Liver (tissue), 9 donors: Measurements from ENCODE around the gene DDX39A. TPM values are rescaled to one million over a fixed set of nuclear protein-coding genes. Genes with fewer than 3 reads are reported as not detected.
"Not testable (repeated sequence)": the region's sequence is repeated elsewhere in the genome, so short reads cannot be mapped to it uniquely, and the experiment has no call there.

Experiments
- DNase-seq: peaks from one replicate; pipeline ENCODE4 v3.0.0-alpha.2; 2017; ENCODE audit warnings: low spot score
- H3K27ac ChIP-seq, 2 donors: one replicate each; pipeline ENCODE4 v1.7.0; 2013; ENCODE audit warnings: inconsistent platforms in 2 of 2, low read length in 2 of 2, control low read depth in 1 of 2, low read depth in 1 of 2, mild to moderate bottlenecking in 1 of 2
- H3K27me3 ChIP-seq, 4 donors: one replicate each; pipeline versions ENCODE4 v1.6.1 to v1.7.0; 2013; ENCODE audit warnings: low read length in 3 of 4, inconsistent platforms in 1 of 4, mild to moderate bottlenecking in 1 of 4, moderate library complexity in 1 of 4; ENCODE audit not compliant: control insufficient read depth in 4 of 4, insufficient read depth in 4 of 4
- H3K36me3 ChIP-seq, 4 donors: one replicate each; pipeline versions ENCODE4 v1.6.1 to v1.7.0; 2013; ENCODE audit warnings: low read length in 3 of 4, mild to moderate bottlenecking in 3 of 4, low read depth in 1 of 4, moderate library complexity in 1 of 4; ENCODE audit not compliant: control insufficient read depth in 4 of 4, insufficient read depth in 3 of 4
- H3K4me1 ChIP-seq, 4 donors: one replicate each; pipeline versions ENCODE4 v1.6.1 to v1.7.0; 2013; ENCODE audit warnings: low read length in 3 of 4, mild to moderate bottlenecking in 3 of 4, moderate library complexity in 1 of 4; ENCODE audit not compliant: control insufficient read depth in 4 of 4, insufficient read depth in 4 of 4
- H3K4me3 ChIP-seq, 3 donors: one replicate each; pipeline versions ENCODE4 v1.6.1 to v1.7.0; 2013; ENCODE audit warnings: low read length in 3 of 3, control low read depth in 1 of 3, low read depth in 1 of 3, mild to moderate bottlenecking in 1 of 3
- H3K9ac ChIP-seq, 2 donors: one replicate each; pipeline ENCODE4 v1.7.0; 2013; ENCODE audit warnings: low read length in 2 of 2, mild to moderate bottlenecking in 2 of 2, moderate library complexity in 2 of 2, control low read depth in 1 of 2, low read depth in 1 of 2
- H3K9me3 ChIP-seq, 4 donors: one replicate each; pipeline versions ENCODE4 v1.6.1 to v1.7.0; 2013; ENCODE audit warnings: low read length in 3 of 4; ENCODE audit not compliant: control insufficient read depth in 4 of 4
- CTCF ChIP-seq: fragments of 150-350 bp; IDR thresholded peaks from 2 replicates; pipeline ENCODE4 v1.5.1; 2017; ENCODE audit warnings: improper control_type of control experiment, low read depth, low read length; ENCODE audit not compliant: missing input control
- FOXA1 ChIP-seq: IDR thresholded peaks from 2 replicates; pipeline ENCODE4 v1.6.1; 2016; ENCODE audit warnings: antibody characterized with exemption
- FOXA2 ChIP-seq: IDR thresholded peaks from 2 replicates; pipeline ENCODE4 v1.6.1; 2016; ENCODE audit warnings: antibody characterized with exemption
- GABPA ChIP-seq, 2 donors: IDR thresholded peaks in 1 of 2; conservative IDR thresholded peaks in 1 of 2; 2 replicates each; pipeline ENCODE4 v1.6.1; 2016; ENCODE audit warnings: antibody characterized with exemption in 2 of 2, mild to moderate bottlenecking in 1 of 2, moderate library complexity in 1 of 2
- HNF4A ChIP-seq, 2 donors: conservative IDR thresholded peaks; 2 replicates each; pipeline ENCODE4 v1.6.1; 2016; ENCODE audit warnings: antibody characterized with exemption in 2 of 2, mild to moderate bottlenecking in 2 of 2
- HNF4G ChIP-seq: IDR thresholded peaks from 2 replicates; pipeline ENCODE4 v1.6.1; 2016; ENCODE audit warnings: antibody characterized with exemption
- JUND ChIP-seq, 2 donors: IDR thresholded peaks; 2 replicates each; pipeline ENCODE4 v1.6.1; 2016; ENCODE audit warnings: antibody characterized with exemption in 2 of 2
- MAX ChIP-seq: IDR thresholded peaks from 2 replicates; pipeline ENCODE4 v1.6.1; 2016; ENCODE audit warnings: antibody characterized with exemption
- NR2F2 ChIP-seq: IDR thresholded peaks from 2 replicates; pipeline ENCODE4 v1.6.1; 2016; ENCODE audit warnings: antibody characterized with exemption
- REST ChIP-seq: IDR thresholded peaks from 2 replicates; pipeline ENCODE4 v1.6.1; 2016; ENCODE audit warnings: antibody characterized with exemption, mild to moderate bottlenecking
- TAF1 ChIP-seq: conservative IDR thresholded peaks from 2 replicates; pipeline ENCODE4 v1.6.1; 2016; ENCODE audit warnings: antibody characterized with exemption, mild to moderate bottlenecking
- WGBS: extraction: QIAGEN DNeasy Blood & Tissue Kit; methylation state at CpG from one replicate; pipeline ENCODE4 v1.1.7; 2013; 5-methylcytosine and 5-hydroxymethylcytosine counted together
- polyA plus RNA-seq, 2 donors: library from polyadenylated mRNA; stranded (reverse) in 1 of 2; unstranded in 1 of 2; fragments of 200-250 nt in 1 of 2; fragments of >200 nt in 1 of 2; fragmentation: Nextera tagmentation in 1 of 2; extraction: Ambion mirVana in 1 of 2; gene quantifications; one replicate each; pipeline versions ENCODE4 v1.2.1 to v1.2.3, GENCODE V29; 2013 to 2015
- total RNA-seq, 2 donors: library from RNA; depleted of rRNA; stranded (reverse); fragments of >200 nt; gene quantifications; one replicate each; pipeline ENCODE4 v1.2.3, GENCODE V29; 2014
- donor health status: healthy.
- donor health status: healthy.
- donor health status: healthy.
- donor health status: healthy.
- donor health status: healthy.

The DDX39A gene
- total and polyA plus RNA-seq, 4 donors = 24.9 to 54.7 (median 35.4) TPM

GRCh38 chr19:14405380-14405757 lies 13.8 kb downstream of the DDX39A start:
- Histone ChIP-seq H3K9me3 (no peaks in the 10 kb centered on the region), H3K27ac (no peak overlapping the region), H3K4me3 (no peak overlapping the region), H3K27me3 (no peaks in the 10 kb centered on the region), H3K36me3 (peaks cover 18 to 35% (median 23%) of the 10 kb centered on the region in 4 donors), H3K4me1 (peaks cover 0 to 8% (median 3%) of the 10 kb centered on the region in 4 donors), H3K9ac (no peak overlapping the region)
- TF ChIP-seq FOXA1 (no peak), CTCF (no peak), TAF1 (no peak), HNF4G (no peak), MAX (no peak), REST (no peak), JUND (IDR thresholded peaks at IDR 0.05) (no peak), HNF4A (conservative IDR thresholded peaks at IDR 0.05) (no peak), NR2F2 (no peak), FOXA2 (no peak), GABPA (IDR thresholded peaks at IDR 0.05 in 1 of 2, conservative IDR thresholded peaks at IDR 0.05 in 1 of 2) (no peak)
- DNase-seq = no peak
- WGBS = 82% methylated on average over 6 of the region's 6 CpGs

- no peak for DNase-seq
- H3K36me3 ChIP-seq = peaks cover 10 to 24% (median 16%) of the 10 kb centered on the region in 4 donors
- no peaks in the 10 kb centered on the region for H3K9me3 ChIP-seq
- H3K27ac ChIP-seq = no peak overlapping the region
- H3K4me1 ChIP-seq = peaks cover 0 to 8% (median 3%) of the 10 kb centered on the region in 4 donors
- H3K4me3 ChIP-seq = no peak overlapping the region
- TF ChIP-seq HNF4A (conservative IDR thresholded peaks at IDR 0.05) = no peak
- TF ChIP-seq FOXA2 = no peak
- no peaks in the 10 kb centered on the region for H3K27me3 ChIP-seq
- H3K9ac ChIP-seq = no peak overlapping the region
- WGBS = 93% methylated on average over 9 of the region's 9 CpGs
Measured at GRCh38 chr19:14404312-14404711, 14.8 kb downstream of the DDX39A start.

GRCh38 chr19:14403145-14403930 lies 15.8 kb downstream of the DDX39A start:
- not testable (repeated sequence) for H3K27me3 ChIP-seq, H3K4me1 ChIP-seq, H3K4me3 ChIP-seq, H3K9ac ChIP-seq, H3K27ac ChIP-seq, DNase-seq, H3K9me3 ChIP-seq
- WGBS = 96% methylated on average over 15 of the region's 15 CpGs
- H3K36me3 ChIP-seq = peaks cover 4 to 14% (median 8%) of the 10 kb centered on the region in 4 donors
